Osteoblast (primary cell): Measurements from ENCODE around the gene PRKCA. TPM values are rescaled to one million over a fixed set of nuclear protein-coding genes. Genes with fewer than 3 reads are reported as not detected.
A peak's percentile ranks its signal among the peaks of the same experiment; 100 is the strongest.

Experiments used
- DNase-seq: peaks from one replicate; pipeline ENCODE4 v3.0.0; 2011; ENCODE audit warnings: low spot score, mixed read lengths; ENCODE audit not compliant: insufficient read length; ENCODE audit errors: missing footprints
- H2AFZ ChIP-seq: 2 replicates; pipeline ENCODE4 v1.6.0; 2011; ENCODE audit warnings: mild to moderate bottlenecking, low read length
- H3K27ac ChIP-seq: 2 replicates; pipeline ENCODE4 v1.5.1; 2011; ENCODE audit warnings: mild to moderate bottlenecking, low read depth, low read length, moderate library complexity
- H3K27me3 ChIP-seq: 2 replicates; pipeline ENCODE4 v1.6.0; 2012; ENCODE audit warnings: mild to moderate bottlenecking, control low read depth, inconsistent platforms, low read length, moderate library complexity; ENCODE audit not compliant: insufficient read depth
- H3K36me3 ChIP-seq: 2 replicates; pipeline ENCODE4 v1.5.1; 2011; ENCODE audit warnings: mild to moderate bottlenecking, low read length, control low read depth, moderate library complexity; ENCODE audit not compliant: insufficient read depth
- H3K4me1 ChIP-seq: 2 replicates; pipeline ENCODE4 v1.5.1; 2011; ENCODE audit warnings: mild to moderate bottlenecking, low read length, control low read depth, moderate library complexity; ENCODE audit not compliant: insufficient read depth
- H3K4me2 ChIP-seq: 2 replicates; pipeline ENCODE4 v1.6.0; 2011; ENCODE audit warnings: mild to moderate bottlenecking, low read length; ENCODE audit not compliant: insufficient read depth
- H3K4me3 ChIP-seq: fragments of 200-600 bp; sonication (generic); 3 replicates; pipeline ENCODE4 v1.5.1; 2012; ENCODE audit warnings: mild to moderate bottlenecking, low read length, inconsistent platforms; ENCODE audit not compliant: insufficient read depth
- H3K79me2 ChIP-seq: 2 replicates; pipeline ENCODE4 v1.6.0; 2012; ENCODE audit warnings: mild to moderate bottlenecking, low read length, control low read depth, inconsistent platforms; ENCODE audit not compliant: insufficient read depth
- H3K9me3 ChIP-seq: 2 replicates; pipeline ENCODE4 v1.5.1; 2011; ENCODE audit warnings: low read depth, low read length, control low read depth
- H4K20me1 ChIP-seq: 2 replicates; pipeline ENCODE4 v1.6.0; 2012; ENCODE audit warnings: mild to moderate bottlenecking, low read length, control low read depth; ENCODE audit not compliant: insufficient read depth
- total RNA-seq: library from RNA; depleted of rRNA; stranded (reverse); fragments of >200 nt; gene quantifications from 2 replicates; pipeline ENCODE4 v1.2.3, GENCODE V29; 2012
- TF ChIP-seq, protein P1 (sequence below): IDR thresholded peaks from 2 replicates; pipeline ENCODE4 v1.5.1; 2011; ENCODE audit warnings: mild to moderate bottlenecking, low read depth, low read length, moderate library complexity; ENCODE audit errors: extremely low read depth

Gene PRKCA
- total RNA-seq, 1 donor = 46.0 TPM

DNA sequence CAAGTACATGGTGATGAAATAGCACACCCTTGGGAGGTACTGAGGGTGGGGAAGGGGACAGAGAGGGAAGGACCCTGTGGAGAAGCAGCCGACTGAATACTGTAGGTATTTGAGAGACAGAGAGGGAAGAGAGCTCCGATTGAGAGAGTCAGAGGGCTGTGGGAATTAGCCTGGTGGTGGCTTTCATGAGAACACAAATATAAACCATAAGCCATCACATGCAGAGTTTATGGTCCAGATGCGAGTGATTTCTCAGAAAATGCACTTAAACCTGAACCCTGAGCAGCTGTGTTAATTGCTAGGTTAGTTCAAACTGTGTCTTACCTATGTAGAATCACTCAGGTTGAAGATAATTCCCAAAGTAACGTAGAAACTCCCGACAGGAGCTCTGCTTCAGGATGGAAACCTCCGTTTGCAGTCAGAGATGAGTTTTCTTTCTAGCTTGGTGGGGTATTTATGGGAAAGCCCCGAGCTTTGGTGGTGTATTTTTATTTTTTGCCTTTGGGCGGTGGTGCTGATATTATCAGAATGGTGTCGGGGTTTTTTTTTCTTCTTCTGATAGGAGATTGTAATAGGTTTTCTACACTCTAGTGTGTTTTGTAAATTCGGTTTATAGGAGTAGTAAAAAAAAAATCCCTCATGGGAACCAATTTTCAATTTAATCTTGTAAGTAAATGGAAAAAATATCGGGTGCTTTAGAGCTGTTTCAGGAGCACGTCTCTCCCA, 347.6 kb downstream of the PRKCA start:
- Histone ChIP-seq H3K36me3 (peaks cover 21% of the 10 kb centered on the region), H3K4me1 (no peaks in the 10 kb centered on the region), H2AFZ (no peak overlapping the region), H3K4me2 (no peak overlapping the region), H4K20me1 (peaks cover 17% of the 10 kb centered on the region), H3K79me2 (no peaks in the 10 kb centered on the region), H3K9me3 (no peaks in the 10 kb centered on the region), H3K4me3 (no peak overlapping the region), H3K27ac (no peak overlapping the region), H3K27me3 (no peaks in the 10 kb centered on the region)
- TF ChIP-seq, protein P1, sequence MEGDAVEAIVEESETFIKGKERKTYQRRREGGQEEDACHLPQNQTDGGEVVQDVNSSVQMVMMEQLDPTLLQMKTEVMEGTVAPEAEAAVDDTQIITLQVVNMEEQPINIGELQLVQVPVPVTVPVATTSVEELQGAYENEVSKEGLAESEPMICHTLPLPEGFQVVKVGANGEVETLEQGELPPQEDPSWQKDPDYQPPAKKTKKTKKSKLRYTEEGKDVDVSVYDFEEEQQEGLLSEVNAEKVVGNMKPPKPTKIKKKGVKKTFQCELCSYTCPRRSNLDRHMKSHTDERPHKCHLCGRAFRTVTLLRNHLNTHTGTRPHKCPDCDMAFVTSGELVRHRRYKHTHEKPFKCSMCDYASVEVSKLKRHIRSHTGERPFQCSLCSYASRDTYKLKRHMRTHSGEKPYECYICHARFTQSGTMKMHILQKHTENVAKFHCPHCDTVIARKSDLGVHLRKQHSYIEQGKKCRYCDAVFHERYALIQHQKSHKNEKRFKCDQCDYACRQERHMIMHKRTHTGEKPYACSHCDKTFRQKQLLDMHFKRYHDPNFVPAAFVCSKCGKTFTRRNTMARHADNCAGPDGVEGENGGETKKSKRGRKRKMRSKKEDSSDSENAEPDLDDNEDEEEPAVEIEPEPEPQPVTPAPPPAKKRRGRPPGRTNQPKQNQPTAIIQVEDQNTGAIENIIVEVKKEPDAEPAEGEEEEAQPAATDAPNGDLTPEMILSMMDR = no peak
- no peak for DNase-seq

DNA sequence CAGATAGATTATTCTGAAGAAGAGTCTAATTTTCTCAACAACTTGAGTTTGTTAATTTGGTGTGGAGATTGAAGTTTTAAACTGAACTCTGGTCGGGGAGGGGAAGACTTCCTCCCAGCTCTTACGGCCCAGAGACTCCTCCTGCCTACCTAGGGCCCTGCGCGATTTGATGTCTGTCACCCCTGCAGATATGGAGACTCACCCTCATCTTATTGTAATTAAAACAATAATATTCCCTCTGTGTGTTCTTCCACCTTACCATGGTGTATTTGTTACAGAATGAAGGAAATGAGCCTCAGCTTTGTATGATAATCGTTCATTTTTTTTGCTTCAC, 348.1 kb downstream of the PRKCA start:
- Histone ChIP-seq H3K27ac (no peak overlapping the region), H3K4me2 (no peak overlapping the region), H3K79me2 (no peaks in the 10 kb centered on the region), H4K20me1 (peaks cover 18% of the 10 kb centered on the region), H3K9me3 (no peaks in the 10 kb centered on the region), H3K4me3 (no peak overlapping the region), H3K27me3 (no peaks in the 10 kb centered on the region), H2AFZ (no peak overlapping the region), H3K36me3 (peaks cover 19% of the 10 kb centered on the region), H3K4me1 (peaks cover 5% of the 10 kb centered on the region)
- no peak for DNase-seq
- TF ChIP-seq, protein P1 = no peak

DNA sequence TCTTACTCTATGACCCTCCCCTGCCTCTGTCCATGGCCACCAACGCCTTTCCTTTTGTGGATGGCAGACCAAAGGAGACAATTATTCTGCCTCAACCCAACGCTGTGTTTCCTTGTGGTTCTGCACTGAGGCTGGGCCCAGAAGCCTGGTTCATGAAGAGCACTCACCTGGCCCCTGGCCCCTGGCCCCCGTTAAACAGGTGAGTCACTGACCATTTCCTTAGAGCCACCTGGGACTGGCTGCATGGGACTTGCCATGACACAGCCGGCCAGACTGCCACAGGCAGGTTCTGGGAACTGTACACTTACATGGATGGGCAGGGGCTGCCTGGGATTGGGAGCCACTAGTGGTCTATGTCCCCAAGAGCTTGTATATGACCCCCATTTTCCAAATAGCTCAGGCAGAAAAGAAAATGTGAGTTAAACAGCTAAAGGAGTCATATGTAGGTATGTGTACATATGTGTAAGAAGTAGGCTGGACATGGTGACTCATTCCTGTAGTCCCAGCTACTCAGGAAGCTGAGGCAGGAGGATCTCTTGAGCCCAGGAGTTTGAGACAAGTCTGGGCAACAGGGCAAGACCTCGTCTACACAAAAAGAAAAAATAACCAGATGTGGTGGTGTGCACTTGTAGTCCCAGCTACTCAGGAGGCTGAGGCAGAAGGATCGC, 350.6 kb downstream of the PRKCA start:
- peaks cover 24% of the 10 kb centered on the region for H4K20me1 ChIP-seq
- H3K4me2 ChIP-seq = no peak overlapping the region
- no peaks in the 10 kb centered on the region for H3K79me2 ChIP-seq
- peaks cover 9% of the 10 kb centered on the region for H3K36me3 ChIP-seq
- no peak overlapping the region for H3K27ac ChIP-seq
- no peak overlapping the region for H3K4me3 ChIP-seq
- H3K9me3 ChIP-seq = no peaks in the 10 kb centered on the region
- no peaks in the 10 kb centered on the region for H3K27me3 ChIP-seq
- DNase-seq = no peak
- peaks cover 14% of the 10 kb centered on the region for H3K4me1 ChIP-seq
- H2AFZ ChIP-seq = no peak overlapping the region
- TF ChIP-seq, protein P1 = no peak

DNA sequence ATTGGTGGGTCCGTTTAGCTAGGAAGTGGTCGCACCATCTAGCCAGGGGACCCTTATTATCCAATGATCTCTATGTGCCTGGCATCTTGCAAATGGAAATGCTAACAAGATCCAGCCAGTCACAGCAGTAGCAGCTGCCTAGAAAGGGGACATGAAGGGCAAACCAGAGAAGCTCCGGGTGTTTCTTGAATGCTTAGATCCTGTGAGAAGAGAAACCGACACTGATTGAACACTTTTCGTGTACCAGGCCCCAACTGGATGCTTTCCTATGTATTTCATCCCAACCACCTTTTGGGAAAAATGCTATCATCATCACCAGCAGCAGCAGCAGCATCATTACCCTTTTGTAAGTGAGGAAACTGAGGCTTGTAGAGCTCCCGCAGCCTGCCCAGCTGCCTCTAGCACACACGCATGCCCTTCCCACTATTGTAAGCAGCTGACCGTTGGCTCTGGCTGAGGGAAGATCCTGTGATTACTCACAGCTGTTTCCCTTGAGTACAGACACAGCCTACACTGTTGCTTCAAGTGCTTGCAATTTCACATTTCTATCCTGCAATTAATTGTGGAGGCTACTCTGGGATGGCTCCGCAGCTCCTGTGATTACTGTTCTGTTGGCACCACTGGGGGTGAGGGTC, 351.8 kb downstream of the PRKCA start:
- H3K4me1 ChIP-seq = peaks cover 14% of the 10 kb centered on the region
- no peaks in the 10 kb centered on the region for H3K79me2 ChIP-seq
- no peak overlapping the region for H3K4me2 ChIP-seq
- no peaks in the 10 kb centered on the region for H3K27me3 ChIP-seq
- H3K36me3 ChIP-seq = peaks cover 4% of the 10 kb centered on the region
- H2AFZ ChIP-seq = no peak overlapping the region
- peak; percentile 62 for DNase-seq
- TF ChIP-seq, protein P1 = no peak
- H3K27ac ChIP-seq = no peak overlapping the region
- peaks cover 21% of the 10 kb centered on the region for H4K20me1 ChIP-seq
- no peak overlapping the region for H3K4me3 ChIP-seq
- no peaks in the 10 kb centered on the region for H3K9me3 ChIP-seq
